SK-N-SH (cell line): ENCODE data around the gene HSFX2. TPM values are rescaled to one million over a fixed set of nuclear protein-coding genes. Genes with fewer than 3 reads are reported as not detected.
"Not testable (repeated sequence)": the region's sequence is repeated elsewhere in the genome, so short reads cannot be mapped to it uniquely, and the experiment has no call there.

Source experiments
- CTCF ChIA-PET: fragments of 300-600, 350-600 bp; formaldehyde crosslinking; extraction: SDS; loops from one replicate; lab custom pipeline; 2021; lab: Yijun Ruan, JAX
- POLR2A ChIA-PET: fragments of 350-600 bp; sonication (Branson Sonifier 250); formaldehyde crosslinking; extraction: SDS; loops from one replicate; lab custom pipeline; 2020; ENCODE audit warnings: antibody characterized with exemption, inconsistent platforms; lab: Yijun Ruan, JAX
- DNase-seq: peaks from one replicate; pipeline ENCODE4 v3.0.0; 2012
- H2AFZ ChIP-seq: fragments of 200-600 bp; sonication (generic); 2 replicates; pipeline ENCODE4 v1.8.1; 2016; ENCODE audit warnings: antibody characterized with exemption, mild to moderate bottlenecking, low read depth
- H3F3A ChIP-seq: fragments of 200-600 bp; sonication (generic); replicated peaks from 2 replicates; pipeline ENCODE3; 2016; ENCODE audit warnings: antibody characterized with exemption, mild to moderate bottlenecking; ENCODE audit not compliant: insufficient read depth
- H3K27ac ChIP-seq, 2 experiments: fragments of 200-500 bp in 1 of 2; fragments of 200-600 bp in 1 of 2; sonication (Bioruptor generic) in 1 of 2; sonication (generic), shearing (Covaris generic) in 1 of 2; 2 replicates each; pipeline versions ENCODE4 v1.5.1 to v1.6.1; 2014 to 2016; ENCODE audit warnings: low read depth in 2 of 2, inconsistent platforms in 1 of 2, low read length in 1 of 2, mild to moderate bottlenecking in 1 of 2, mixed read lengths in 1 of 2
- H3K27me3 ChIP-seq: fragments of 200-600 bp; sonication (generic), shearing (Covaris generic); 2 replicates; pipeline ENCODE4 v1.6.1; 2016; ENCODE audit warnings: mixed run types; ENCODE audit not compliant: insufficient read depth
- H3K36me3 ChIP-seq, 2 experiments: fragments of 200-500 bp in 1 of 2; fragments of 200-600 bp in 1 of 2; sonication (Bioruptor generic) in 1 of 2; sonication (generic) in 1 of 2; replicated peaks in 1 of 2; 2 replicates each; pipeline versions ENCODE3 to v1.5.1; 2014 to 2016; ENCODE audit warnings: low read length in 1 of 2, mild to moderate bottlenecking in 1 of 2; ENCODE audit not compliant: insufficient read depth in 2 of 2, control insufficient read depth in 1 of 2
- H3K4me1 ChIP-seq, 2 experiments: fragments of 200-500 bp in 1 of 2; fragments of 200-600 bp in 1 of 2; sonication (Bioruptor generic) in 1 of 2; sonication (generic), shearing (Covaris generic) in 1 of 2; 2 replicates each; pipeline versions ENCODE4 v1.5.1 to v1.6.1; 2014 to 2016; ENCODE audit warnings: low read depth in 1 of 2, low read length in 1 of 2, mixed run types in 1 of 2; ENCODE audit not compliant: insufficient read depth in 2 of 2, control insufficient read depth in 1 of 2
- H3K4me2 ChIP-seq: fragments of 200-600 bp; sonication (generic), shearing (Covaris generic); 2 replicates; pipeline ENCODE4 v1.6.1; 2017; ENCODE audit warnings: mixed run types
- H3K4me3 ChIP-seq, 2 experiments: fragments of 200-500 bp in 1 of 2; fragments of 200-600 bp in 1 of 2; sonication (Bioruptor generic) in 1 of 2; sonication (generic), shearing (Covaris generic) in 1 of 2; 2 replicates each; pipeline versions ENCODE4 v1.5.1 to v1.8.1; 2014 to 2016; ENCODE audit warnings: low read depth in 2 of 2, inconsistent platforms in 1 of 2, low read length in 1 of 2, mild to moderate bottlenecking in 1 of 2, mixed read lengths in 1 of 2, moderate library complexity in 1 of 2
- H3K79me2 ChIP-seq: fragments of 200-600 bp; sonication (generic); 2 replicates; pipeline ENCODE4 v1.8.1; 2017; ENCODE audit warnings: mild to moderate bottlenecking; ENCODE audit not compliant: insufficient read depth
- H3K9ac ChIP-seq: fragments of 200-600 bp; sonication (generic); 2 replicates; pipeline ENCODE4 v1.6.1; 2017; ENCODE audit warnings: mixed run types
- H3K9me2 ChIP-seq: fragments of 200-600 bp; sonication (generic); 2 replicates; pipeline ENCODE4 v1.6.1; 2017; ENCODE audit warnings: mixed run types
- H3K9me3 ChIP-seq: fragments of 200-600 bp; sonication (generic); 2 replicates; pipeline ENCODE4 v1.6.1; 2017; ENCODE audit warnings: mixed run types, mild to moderate bottlenecking, moderate library complexity
- H4K20me1 ChIP-seq: fragments of 200-600 bp; sonication (generic); 2 replicates; pipeline ENCODE4 v1.6.1; 2017; ENCODE audit warnings: mild to moderate bottlenecking, mixed run types; ENCODE audit not compliant: insufficient read depth
- FOSL2 ChIP-seq: IDR thresholded peaks from 2 replicates; pipeline ENCODE4 v1.4.0; 2012; ENCODE audit warnings: low read depth, mild to moderate bottlenecking, moderate library complexity, borderline replicate concordance
- GABPA ChIP-seq: IDR thresholded peaks from 2 replicates; pipeline ENCODE4 v1.4.0; 2012; ENCODE audit warnings: low read depth, mild to moderate bottlenecking
- MXI1 ChIP-seq: IDR thresholded peaks from 2 replicates; pipeline ENCODE4 v1.6.1; 2012; ENCODE audit warnings: mild to moderate bottlenecking, low read depth, low read length, improper control_type of control experiment
- RXRA ChIP-seq: IDR thresholded peaks from 2 replicates; pipeline ENCODE4 v1.4.0; 2012; ENCODE audit warnings: low read depth, mild to moderate bottlenecking, borderline replicate concordance
- TAF1 ChIP-seq: IDR thresholded peaks from 2 replicates; pipeline ENCODE4 v1.6.1; 2012; ENCODE audit warnings: low read depth, mild to moderate bottlenecking, low read length, moderate library complexity, borderline replicate concordance
- WGBS: methylation state at CpG from one replicate; pipeline ENCODE4 v1.1.6; 2017; ENCODE audit warnings: low lambda C conversion rate; 5-methylcytosine and 5-hydroxymethylcytosine counted together
- polyA plus RNA-seq, 3 experiments: library from polyadenylated mRNA; depleted of rRNA; stranded (reverse); fragments of >200 nt; gene quantifications; 2 replicates each; pipeline ENCODE4 v1.2.3, GENCODE V29; 2012
- TF ChIP-seq, protein P1 (sequence below): IDR thresholded peaks from 2 replicates; pipeline ENCODE4 v1.4.0; 2012; ENCODE audit warnings: low read depth, borderline replicate concordance
- TF ChIP-seq, protein P2 (sequence below): fragments of 150-350 bp; IDR thresholded peaks from 2 replicates; pipeline ENCODE4 v1.6.1; 2017; ENCODE audit warnings: antibody characterized with exemption, low read length, low read depth, borderline replicate concordance

The HSFX2 gene
- polyA plus RNA-seq, 1 of the 3 experiments (the other 2 are of a cell fraction) = 0.07 TPM

DNA sequence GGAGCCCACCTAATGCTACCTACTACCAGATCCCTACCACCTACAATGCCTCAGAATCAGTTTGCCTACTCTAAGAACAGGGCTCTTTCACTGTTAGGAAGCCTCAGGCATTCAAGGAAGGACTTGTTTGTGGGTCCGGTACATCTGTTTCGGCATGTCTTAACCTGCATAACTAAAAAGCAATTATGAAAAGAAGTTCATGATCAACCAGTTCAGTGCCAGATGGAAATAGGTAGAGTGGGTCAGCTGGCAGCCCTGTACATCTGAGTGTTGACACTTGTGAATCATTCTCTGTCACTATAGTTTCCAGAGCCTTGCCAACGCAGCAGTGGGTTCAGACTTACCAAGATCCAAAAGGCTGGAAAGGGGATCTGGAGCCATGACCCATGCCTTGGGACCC lies 33.2 kb upstream of the HSFX2 start:
- peaks cover 17% of the 10 kb centered on the region for H4K20me1 ChIP-seq

DNA sequence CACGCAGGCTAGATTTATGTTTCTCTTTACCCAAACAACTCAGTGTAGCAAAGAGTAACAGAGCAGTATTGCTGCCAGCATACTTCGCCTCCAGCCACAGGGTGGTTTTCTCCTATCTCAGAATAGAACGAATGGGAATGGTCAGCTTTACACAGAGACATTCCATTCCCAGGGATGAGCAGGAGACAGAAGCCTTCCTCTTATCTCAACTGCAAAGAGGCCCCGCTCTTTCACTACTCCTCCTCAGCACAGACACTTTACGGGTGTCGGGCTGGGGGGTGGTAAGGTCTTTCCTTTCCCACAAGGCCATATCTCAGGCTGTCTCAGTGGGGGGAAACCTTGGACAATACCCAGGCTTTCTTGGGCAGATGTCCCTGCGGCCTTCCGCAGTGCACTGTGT lies 31.7 kb upstream of the HSFX2 start:
- Histone ChIP-seq H3K79me2 (peaks cover 27% of the 10 kb centered on the region), H4K20me1 (peaks cover 17% of the 10 kb centered on the region)
- H3F3A ChIP-seq, H3K4me1 ChIP-seq, H3K4me3 ChIP-seq, H3K27me3 ChIP-seq, H3K9me3 ChIP-seq, H3K9ac ChIP-seq, H2AFZ ChIP-seq, H3K9me2 ChIP-seq, POLR2A ChIA-PET, H3K27ac ChIP-seq, H3K36me3 ChIP-seq, CTCF ChIA-PET, DNase-seq, H3K4me2 ChIP-seq: not testable (repeated sequence)
- 74% methylated on average over 8 of the region's 8 CpGs for WGBS

More for the DNA sequence above, 33.2 kb upstream of the HSFX2 start:
- Histone ChIP-seq H3K36me3 (no peaks in the 10 kb centered on the region), H3K4me2 (no peak overlapping the region), H3K9me3 (no peaks in the 10 kb centered on the region), H3K9me2 (no peaks in the 10 kb centered on the region), H3F3A (no peaks in the 10 kb centered on the region), H3K4me1 (peaks cover 0 to 11% of the 10 kb centered on the region in 2 experiments; a peak in 2 of 4 replicates), H3K79me2 (peaks cover 27% of the 10 kb centered on the region), H3K9ac (no peak overlapping the region), H3K27me3 (no peaks in the 10 kb centered on the region; the same call in 1 of the 2 replicates), H2AFZ (no peak overlapping the region), H3K27ac (no peak overlapping the region), H3K4me3 (no peak overlapping the region)
- whole genome bisulfite sequencing = 73% methylated on average over 3 of the region's 3 CpGs
- no peak for DNase-seq
- CTCF ChIA-PET = no interaction called here
- TF ChIP-seq, protein P1, sequence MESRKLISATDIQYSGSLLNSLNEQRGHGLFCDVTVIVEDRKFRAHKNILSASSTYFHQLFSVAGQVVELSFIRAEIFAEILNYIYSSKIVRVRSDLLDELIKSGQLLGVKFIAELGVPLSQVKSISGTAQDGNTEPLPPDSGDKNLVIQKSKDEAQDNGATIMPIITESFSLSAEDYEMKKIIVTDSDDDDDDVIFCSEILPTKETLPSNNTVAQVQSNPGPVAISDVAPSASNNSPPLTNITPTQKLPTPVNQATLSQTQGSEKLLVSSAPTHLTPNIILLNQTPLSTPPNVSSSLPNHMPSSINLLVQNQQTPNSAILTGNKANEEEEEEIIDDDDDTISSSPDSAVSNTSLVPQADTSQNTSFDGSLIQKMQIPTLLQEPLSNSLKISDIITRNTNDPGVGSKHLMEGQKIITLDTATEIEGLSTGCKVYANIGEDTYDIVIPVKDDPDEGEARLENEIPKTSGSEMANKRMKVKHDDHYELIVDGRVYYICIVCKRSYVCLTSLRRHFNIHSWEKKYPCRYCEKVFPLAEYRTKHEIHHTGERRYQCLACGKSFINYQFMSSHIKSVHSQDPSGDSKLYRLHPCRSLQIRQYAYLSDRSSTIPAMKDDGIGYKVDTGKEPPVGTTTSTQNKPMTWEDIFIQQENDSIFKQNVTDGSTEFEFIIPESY = no peak
- TF ChIP-seq MXI1 (no peak), GABPA (no peak), RXRA (no peak), FOSL2 (no peak), TAF1 (no peak)
- TF ChIP-seq, protein P2, sequence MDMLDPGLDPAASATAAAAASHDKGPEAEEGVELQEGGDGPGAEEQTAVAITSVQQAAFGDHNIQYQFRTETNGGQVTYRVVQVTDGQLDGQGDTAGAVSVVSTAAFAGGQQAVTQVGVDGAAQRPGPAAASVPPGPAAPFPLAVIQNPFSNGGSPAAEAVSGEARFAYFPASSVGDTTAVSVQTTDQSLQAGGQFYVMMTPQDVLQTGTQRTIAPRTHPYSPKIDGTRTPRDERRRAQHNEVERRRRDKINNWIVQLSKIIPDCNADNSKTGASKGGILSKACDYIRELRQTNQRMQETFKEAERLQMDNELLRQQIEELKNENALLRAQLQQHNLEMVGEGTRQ = no peak
- TF ChIP-seq, all 33 proteins: peak for 0
- POLR2A ChIA-PET = no interaction called here

DNA sequence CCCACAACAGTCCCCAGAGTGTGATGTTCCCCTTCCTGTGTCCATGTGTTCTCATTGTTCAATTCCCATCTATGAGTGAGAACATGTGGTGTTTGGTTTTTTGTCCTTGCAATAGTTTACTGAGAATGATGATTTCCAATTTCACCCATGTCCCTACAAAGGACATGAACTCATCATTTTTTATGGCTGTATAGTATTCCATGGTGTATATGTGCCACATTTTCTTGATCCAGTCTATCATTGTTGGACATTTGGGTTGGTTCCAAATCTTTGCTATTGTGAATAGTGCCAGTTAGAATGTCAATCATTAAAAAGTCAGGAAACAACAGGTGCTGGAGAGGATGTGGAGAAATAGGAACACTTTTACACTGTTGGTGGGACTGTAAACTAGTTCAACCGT lies 24.5 kb upstream of the HSFX2 start:
- DNase-seq, H3K9ac ChIP-seq, CTCF ChIA-PET, H3K4me2 ChIP-seq, H3K4me3 ChIP-seq, H3K9me3 ChIP-seq, H2AFZ ChIP-seq, H3K27ac ChIP-seq, H3K4me1 ChIP-seq, H3K9me2 ChIP-seq, POLR2A ChIA-PET, H3K79me2 ChIP-seq, H4K20me1 ChIP-seq, H3K27me3 ChIP-seq, H3K36me3 ChIP-seq, H3F3A ChIP-seq: not testable (repeated sequence)
- WGBS = 80% methylated on average over 1 of the region's 1 CpG
